ENCODE data around the gene NR4A1. TPM values are rescaled to one million over a fixed set of nuclear protein-coding genes. Genes with fewer than 3 reads are reported as not detected.
"Not testable (repeated sequence)": the region's sequence is repeated elsewhere in the genome, so short reads cannot be mapped to it uniquely, and the experiment has no call there.

NR4A1 gene
- total RNA-seq, 1 donor from 2014 or later: 4.3 TPM

GRCh38 chr12:52091869-52092268 is 40.6 kb downstream of the NR4A1 start:
- TF ChIP-seq CTCF (conservative IDR thresholded peaks at IDR 0.05; ENCODE audit: low read depth, low read length): no peak
- H3K4me3 ChIP-seq (ENCODE audit: low read depth, low read length): no peak overlapping the region
- DNase-seq (ENCODE audit: low read depth): no peak

GRCh38 chr12:52093346-52093745 is 42.1 kb downstream of the NR4A1 start:
- no peak overlapping the region for H3K4me3 ChIP-seq (ENCODE audit: low read depth, low read length)
- no peak for TF ChIP-seq CTCF (conservative IDR thresholded peaks at IDR 0.05; ENCODE audit: low read depth, low read length)
- DNase-seq (ENCODE audit: low read depth): no peak

- no peak for DNase-seq (ENCODE audit: low read depth)
- TF ChIP-seq CTCF (conservative IDR thresholded peaks at IDR 0.05; ENCODE audit: low read depth, low read length): no peak
- H3K4me3 ChIP-seq (ENCODE audit: low read depth, low read length): no peak overlapping the region
Observed at GRCh38 chr12:52096332-52097044, 45.2 kb downstream of the NR4A1 start.

- no peak for DNase-seq (ENCODE audit: low read depth)
- TF ChIP-seq CTCF (conservative IDR thresholded peaks at IDR 0.05; ENCODE audit: low read depth, low read length): no peak
- no peak overlapping the region for H3K4me3 ChIP-seq (ENCODE audit: low read depth, low read length)
Observed at GRCh38 chr12:52097045-52097666, 45.9 kb downstream of the NR4A1 start.

GRCh38 chr12:52104431-52105089 is 53.3 kb downstream of the NR4A1 start:
- not testable (repeated sequence) for H3K4me3 ChIP-seq (ENCODE audit: low read depth, low read length); DNase-seq (ENCODE audit: low read depth)

Other genes starting within 250 kb of the NR4A1 start
- gene FIGNL2, start 202.7 kb upstream of the NR4A1 start, total RNA-seq: 0.29 and 3.7 TPM in 2 replicates
- not detected in 2 replicates for gene ANKRD33, start 163.3 kb upstream of the NR4A1 start, total RNA-seq
- gene ACVRL1, start 143.9 kb upstream of the NR4A1 start, total RNA-seq: 2.4 and 3.6 TPM in 2 replicates
- gene ACVR1B, start 99.7 kb upstream of the NR4A1 start, total RNA-seq: 14.0 and 23.4 TPM in 2 replicates
- 1.7 and 2.9 TPM in 2 replicates for gene TAMALIN, start 44.5 kb upstream of the NR4A1 start, total RNA-seq
- gene ATG101, start 18.5 kb downstream of the NR4A1 start, total RNA-seq: 66.2 and 71.3 TPM in 2 replicates
- not detected in 2 replicates for gene SMIM41, start 28.3 kb downstream of the NR4A1 start, total RNA-seq
- gene KRT80, start 140.6 kb downstream of the NR4A1 start, total RNA-seq: 18.0 and 32.1 TPM in 2 replicates
- 495 and 768 TPM in 2 replicates for gene KRT7, start 181.8 kb downstream of the NR4A1 start, total RNA-seq
- gene KRT86, start 223.2 kb downstream of the NR4A1 start, total RNA-seq: 2.2 and 2.7 TPM in 2 replicates
- gene KRT81, start 240.1 kb downstream of the NR4A1 start, total RNA-seq: 80.4 and 178 TPM in 2 replicates

Data from epithelial cell of proximal tubule (primary cell).